GM18909 (cell line): ENCODE data around the gene PYGM.

ENCODE experiments used
- ATAC-seq: cut with Tn5 transposase; IDR thresholded peaks from one replicate; pipeline ENCODE4 v1.9.1; 2021; ENCODE audit warnings: mild to moderate bottlenecking; ENCODE audit not compliant: unreplicated experiment, poor library complexity

PYGM gene

DNA sequence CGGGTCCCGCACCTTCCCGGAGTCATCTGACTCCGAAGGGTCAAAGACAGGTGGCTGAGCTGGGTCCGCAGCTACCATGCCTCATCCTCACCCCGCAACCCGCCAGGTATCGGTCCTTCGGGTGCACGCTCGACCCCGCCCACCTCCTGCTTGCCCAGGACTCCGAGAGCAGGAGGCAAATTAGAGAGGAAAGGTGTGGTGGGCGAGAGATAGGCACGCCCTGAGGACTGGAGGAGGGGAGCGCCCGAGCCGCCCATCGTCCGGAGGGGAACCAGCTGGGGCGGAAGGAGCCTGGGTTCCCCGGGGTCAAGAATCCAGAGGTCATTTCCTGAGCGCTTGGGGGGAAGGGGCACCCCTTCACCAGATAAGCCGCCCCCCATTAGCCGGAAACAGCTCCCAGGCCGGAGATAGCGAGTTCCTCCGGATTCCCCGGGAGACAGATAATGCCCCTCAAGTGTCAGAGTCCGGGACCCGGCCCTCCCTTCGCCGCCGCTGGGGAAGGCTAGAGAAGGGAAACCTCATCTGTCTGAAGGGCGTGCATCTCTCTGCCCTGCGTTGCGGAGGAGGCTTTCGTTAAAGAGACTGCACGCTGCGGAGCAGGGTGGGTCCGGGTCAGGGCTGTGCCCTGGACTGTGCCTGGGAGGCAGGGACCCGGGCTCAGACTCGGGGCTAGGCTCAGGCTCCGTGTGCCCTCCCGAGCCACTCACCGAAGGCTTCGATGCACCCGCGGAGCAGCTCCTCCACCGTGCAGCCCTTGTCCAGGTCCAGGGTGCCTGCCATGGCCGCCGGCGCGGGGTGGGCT is 17.5 kb downstream of the PYGM start:
- ATAC-seq, result no peak

DNA sequence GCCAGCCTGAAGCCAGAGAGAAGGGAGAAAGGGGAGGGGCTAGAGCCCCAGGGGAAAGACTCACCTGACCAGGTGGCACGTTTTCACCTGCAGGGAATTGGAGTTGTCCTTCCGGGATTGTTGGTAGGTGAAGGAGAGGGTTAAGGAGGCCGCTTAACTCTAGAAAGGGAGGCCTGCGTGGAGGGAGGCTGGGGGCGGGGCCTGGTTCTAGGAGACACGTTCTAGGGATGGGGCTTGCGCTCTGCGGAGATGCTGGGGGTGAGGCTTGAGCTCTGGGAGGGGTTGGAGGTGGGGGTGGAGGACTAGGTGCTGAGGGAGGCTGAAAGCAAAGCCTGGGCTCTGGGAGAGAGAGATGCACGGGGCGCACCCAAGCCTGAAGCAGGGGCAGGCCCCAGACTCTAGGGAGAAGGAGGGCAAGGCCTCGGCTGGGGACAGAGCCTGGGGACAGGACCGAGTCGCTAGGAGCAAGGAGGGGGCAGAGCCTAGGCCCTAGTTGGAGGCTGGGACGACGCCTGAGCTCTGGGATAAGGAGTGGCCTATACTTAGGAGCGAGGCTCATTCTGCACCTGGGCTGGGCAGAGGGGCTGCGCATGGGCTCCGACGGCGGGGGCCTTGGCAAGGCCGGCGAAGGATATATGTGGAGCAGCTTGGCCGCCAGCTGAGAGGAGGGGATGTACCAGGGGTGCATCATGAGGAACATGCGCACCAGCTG is 18.2 kb downstream of the PYGM start:
- no peak for ATAC-seq

DNA sequence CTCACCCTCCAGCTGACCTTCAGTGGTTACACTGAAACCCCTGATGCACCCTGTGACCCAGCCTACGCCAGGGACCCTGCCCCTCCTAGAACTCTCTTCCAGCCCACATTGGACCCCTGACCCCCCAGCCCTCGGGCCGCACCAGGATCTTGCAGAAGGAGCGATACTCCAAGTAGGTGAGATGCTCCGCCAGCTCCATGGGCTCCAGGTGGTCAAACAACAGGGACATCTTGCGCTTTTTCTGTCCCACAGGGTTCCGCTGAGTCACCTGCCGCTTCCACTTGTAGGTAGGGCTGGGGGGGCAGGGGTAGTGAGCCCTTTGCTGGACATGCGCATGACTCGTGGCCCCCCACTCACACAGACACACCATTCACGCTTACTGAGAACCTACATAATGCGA is 19.9 kb downstream of the PYGM start:
- ATAC-seq, result no peak

DNA sequence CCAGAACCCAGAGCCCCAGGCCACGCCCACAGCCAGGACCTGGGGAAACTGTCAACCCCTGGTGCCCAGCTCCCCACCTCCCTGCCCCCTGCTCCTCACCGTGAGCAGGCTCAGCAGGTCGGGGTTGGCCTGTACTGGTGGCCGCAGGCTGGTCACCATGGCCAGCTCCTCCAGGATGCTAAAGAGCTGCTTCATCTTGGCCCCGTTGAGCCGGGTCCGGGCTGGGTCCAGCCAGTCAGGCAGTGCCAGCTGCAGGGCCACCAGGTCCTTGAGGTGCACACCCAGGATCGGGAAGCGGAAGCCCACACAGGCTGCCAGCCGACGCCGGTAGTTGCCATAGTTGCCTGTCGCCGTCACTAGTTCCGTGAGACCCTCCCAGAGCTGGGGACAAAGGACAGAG is 23.1 kb downstream of the PYGM start:
- ATAC-seq, result no peak

DNA sequence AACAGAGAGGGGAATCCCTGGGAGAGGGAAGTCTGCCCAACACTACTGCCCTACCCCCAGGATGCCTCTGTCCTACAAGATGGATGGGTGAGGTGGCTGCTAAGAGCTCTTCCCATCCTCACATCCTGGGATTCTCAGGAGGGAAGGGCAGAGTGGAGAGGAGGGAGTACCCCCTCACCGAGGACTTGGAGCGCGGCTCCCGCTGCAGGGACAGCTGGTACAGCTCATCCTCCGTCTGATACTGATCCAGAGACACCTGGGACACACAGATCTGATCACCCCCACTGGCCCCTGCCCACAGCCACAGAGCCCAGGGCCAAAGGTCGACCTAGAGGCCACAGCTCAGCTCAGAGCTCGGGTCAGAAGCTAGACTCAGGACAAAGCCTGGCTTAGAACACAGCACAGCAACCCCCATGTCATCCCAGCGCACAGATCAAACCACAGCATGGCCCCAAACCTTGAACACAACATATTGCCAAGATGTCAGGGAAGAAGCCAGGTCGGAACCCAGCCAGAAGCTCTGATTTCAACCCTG is 24.0 kb downstream of the PYGM start:
- no peak for ATAC-seq

DNA sequence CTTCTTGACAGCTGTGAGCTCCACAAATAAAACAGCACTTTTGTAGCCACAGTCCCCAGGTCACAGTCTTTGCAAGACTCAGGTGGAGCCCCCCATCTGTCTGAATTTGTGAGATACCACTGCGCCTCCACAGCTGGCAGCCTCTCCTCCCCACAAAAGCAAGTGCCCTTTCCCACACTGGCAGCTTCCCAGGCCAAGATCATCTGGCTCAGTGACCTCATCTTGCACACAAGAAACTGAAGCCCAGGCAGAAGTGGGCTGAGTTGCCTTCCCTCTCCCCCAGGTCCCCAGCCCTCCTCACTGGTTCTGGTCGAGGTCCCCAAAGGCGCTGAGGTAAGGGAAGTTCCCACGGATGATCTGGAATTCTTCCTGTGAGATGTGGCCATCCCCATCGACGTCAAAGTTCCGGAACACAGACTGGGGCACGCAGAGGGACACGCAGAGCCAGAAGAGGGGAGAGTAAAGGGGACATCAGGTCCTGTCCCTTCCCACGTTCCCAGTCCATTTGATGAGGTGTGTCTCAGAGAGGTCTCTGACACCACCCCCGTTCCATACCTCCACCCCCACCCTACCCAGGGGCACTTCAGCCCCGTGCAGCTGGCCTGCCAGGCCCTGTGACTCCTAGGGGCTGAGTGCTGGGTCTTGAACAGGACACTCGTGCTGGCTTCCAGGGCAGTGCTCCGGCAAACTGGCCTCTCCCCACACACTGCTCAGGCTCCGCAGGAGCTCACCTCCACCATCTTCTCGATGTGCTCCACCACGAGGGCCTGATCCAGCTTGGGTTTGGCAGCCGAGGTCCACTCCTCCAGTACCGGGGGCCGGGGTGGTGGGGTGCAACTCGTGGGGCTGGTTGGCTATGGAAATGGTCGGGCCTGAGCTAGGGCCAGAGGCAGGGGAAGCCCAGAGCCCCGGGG is 24.7 kb downstream of the PYGM start:
- ATAC-seq, result no peak

DNA sequence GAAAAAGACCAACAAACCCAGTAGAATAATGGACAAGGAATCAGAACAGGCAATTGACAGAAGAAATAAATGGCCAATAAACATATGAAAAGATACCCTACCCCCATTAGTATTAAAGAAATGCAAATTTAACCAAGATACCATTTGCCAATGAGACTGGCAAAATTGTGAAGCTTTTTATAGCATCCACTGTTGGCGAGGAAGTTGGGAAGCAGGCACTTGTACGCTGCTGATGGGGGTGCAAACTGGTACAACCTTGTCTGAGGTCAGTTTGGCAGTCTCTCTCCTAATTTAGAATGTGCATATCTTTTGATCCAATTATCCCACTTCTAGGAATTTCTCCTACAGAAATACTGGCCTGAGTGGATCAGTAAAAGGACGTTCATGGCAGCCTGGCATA is 28.2 kb downstream of the PYGM start:
- ATAC-seq, result no peak

DNA sequence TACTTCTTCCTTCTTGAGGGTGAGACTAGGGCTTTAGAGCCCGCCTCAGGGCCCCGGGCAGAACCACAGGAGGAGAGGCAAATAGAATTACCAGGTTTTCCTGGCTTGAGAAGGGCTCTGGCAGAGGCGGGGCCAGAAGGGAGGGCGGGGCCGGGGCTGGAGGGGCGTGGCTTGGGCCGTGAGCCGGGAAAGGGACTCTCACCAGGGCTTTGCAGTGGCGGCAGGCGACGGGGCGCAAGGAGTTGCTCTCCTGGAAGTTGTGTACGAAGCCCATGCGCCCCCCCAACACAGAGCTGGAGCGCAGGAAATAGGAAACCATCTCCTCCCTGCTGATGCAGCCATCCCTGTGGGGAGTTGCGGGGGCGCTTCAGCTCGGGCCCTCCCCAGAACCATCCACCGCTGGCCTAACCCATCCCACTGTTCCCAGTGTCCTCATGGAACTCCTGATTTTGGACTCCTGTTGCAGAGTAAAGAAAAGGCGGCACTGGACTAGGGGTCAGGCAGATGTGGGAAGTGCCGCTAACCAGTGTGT is 29.9 kb downstream of the PYGM start:
- ATAC-seq, result no peak

DNA sequence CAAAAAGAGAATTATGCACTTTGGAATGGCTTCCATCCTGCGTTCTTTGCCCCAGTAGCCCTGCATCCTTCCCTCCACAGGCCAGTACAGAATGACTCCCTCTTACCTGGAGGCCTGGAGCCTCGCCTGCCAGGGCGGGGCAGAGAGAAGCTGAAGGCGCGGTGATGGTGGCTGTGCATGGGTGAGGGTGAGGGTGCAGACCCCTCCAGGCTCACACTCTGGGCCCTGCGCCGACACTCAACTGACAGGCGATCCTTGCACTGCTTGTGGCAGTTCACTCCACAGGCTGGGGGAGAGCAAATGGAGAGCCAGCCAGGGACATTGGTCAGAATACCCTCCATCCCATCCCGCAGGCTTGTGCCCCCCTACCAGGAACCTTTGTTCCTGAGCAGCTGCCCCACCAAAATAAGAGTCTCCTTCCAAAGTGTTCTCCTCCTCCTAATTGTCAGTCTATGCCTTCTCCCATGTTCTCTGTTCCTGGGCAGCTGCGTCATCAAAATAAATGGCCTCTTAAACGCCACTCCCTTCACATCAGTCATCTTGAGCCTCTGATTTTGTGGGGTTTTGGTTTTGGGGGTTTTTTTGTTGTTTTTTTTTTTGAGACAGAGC is 30.9 kb downstream of the PYGM start:
- no peak for ATAC-seq

DNA sequence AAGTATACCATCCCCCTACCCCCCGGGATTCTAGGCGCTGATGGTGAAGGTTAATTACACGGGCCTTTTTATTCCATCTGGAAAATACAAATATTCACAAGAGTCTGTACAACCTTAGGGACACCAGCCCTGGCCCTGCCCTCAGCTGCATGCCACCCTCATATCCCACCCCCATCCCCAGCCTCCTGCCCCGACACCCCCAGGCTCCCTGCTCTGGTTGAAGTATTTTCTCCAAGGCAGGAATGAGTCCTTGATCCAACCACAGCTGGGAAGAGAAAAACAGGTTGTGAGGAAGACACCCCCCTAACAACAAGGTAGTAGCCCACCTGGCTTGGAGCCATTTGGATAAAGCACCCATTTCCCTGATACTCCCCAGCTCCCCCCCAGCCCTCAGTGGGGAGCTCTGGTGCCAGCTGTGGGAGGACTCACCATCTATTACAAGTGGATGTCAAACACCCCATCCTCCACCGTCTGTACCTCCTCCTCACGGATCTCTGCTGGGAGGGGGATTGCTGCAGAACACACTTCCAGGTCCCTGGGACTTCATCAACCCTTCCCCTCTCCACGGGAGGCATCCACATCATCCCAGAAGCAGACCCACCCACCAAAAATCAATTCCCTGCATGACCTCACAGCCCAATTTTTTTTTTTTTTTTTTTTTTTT is 32.8 kb downstream of the PYGM start:
- no peak for ATAC-seq

DNA sequence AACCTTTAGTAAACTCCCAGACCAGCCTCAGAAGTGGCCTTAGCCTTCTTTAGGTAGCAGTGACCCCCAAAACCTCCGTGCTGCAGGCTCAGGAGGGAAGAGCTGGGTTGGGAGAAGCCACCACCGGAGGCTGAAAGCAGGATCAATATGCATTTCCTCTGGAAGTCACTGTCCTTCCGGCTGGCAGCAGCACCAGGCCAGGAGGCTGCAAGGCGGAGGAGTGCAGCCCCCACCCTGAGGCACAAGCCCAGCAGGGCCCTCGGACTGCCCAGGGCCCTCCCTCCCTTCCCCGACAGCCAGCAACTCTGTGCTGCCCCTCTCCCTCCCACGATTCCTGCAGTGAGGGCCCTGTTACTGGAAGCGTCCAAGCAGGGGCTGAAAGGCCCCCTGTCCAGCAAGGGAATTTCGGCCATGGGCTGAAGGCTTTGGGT is 33.5 kb downstream of the PYGM start:
- ATAC-seq, result no peak

DNA sequence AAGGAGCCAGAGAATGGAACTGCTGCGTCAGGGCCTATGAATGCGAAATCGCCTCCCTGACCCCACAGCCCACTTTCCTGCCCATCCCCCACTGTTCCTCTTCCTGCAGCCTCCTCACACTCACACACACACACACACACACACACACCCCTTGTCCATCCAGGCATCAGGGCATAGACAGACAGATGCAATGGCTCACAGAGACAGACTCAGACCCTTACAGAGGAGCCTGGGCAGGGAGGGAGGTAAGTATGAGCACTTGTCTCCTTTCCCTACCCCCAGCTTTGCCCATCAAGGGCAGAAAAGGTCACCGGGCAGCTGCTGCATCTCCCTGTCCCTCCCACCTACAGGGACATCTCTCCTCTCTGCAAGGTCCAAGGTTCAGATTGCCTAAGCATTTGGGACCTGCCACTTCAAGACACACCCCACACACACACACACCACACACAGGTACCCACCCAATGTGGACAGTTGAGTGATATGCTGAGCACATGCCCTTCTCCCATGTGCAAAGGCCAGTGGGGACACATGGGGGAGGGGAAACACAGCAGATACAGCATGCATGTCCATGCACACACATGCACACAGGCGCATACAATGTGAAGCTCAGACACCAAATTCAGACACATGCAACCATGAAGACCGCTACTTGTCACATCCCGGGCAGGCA is 34.8 kb downstream of the PYGM start:
- no peak for ATAC-seq

DNA sequence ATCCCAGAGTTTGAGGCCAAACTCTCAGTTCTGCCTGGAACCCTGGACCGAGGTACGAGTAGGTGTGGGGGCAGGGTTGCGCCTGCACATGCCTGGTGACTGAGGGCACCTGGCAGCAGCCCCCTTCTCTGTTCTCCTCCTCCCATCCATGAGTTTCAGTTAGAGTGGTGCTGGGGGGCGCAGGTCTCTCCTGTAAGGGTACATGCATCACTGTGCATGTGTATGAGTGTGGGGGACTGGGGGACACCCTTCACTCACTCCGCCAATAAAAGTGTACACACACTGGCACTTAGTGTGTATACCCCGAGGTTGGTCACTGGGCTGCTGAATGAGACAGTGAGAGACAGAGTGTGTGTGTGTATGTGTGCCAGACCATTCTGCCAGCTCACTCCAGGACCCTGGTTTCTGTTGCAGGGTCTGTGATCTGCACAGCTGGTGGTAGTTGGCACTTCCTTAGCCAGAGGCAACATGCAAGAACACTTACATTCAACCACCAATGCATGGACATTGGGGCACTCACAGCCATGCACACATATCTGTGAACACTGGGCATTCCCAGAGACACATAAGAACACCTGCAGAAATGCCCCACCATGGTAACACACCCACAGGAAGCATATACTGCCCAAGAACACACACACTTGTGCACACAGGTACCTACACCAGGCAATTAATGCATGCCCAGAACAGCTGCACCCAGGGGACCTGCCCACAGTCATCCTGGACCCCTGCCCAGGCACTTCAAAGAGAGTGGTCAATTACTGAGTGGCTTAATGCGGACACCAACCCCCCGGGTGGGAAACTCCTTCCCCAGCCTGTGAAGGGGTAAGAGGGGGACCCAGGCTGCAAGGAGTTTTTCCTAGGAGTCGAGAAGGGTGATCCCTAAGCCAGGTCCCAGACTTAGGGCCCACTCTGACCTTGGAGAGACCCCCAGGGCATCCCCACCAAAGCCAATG is 35.6 kb downstream of the PYGM start:
- no peak for ATAC-seq

DNA sequence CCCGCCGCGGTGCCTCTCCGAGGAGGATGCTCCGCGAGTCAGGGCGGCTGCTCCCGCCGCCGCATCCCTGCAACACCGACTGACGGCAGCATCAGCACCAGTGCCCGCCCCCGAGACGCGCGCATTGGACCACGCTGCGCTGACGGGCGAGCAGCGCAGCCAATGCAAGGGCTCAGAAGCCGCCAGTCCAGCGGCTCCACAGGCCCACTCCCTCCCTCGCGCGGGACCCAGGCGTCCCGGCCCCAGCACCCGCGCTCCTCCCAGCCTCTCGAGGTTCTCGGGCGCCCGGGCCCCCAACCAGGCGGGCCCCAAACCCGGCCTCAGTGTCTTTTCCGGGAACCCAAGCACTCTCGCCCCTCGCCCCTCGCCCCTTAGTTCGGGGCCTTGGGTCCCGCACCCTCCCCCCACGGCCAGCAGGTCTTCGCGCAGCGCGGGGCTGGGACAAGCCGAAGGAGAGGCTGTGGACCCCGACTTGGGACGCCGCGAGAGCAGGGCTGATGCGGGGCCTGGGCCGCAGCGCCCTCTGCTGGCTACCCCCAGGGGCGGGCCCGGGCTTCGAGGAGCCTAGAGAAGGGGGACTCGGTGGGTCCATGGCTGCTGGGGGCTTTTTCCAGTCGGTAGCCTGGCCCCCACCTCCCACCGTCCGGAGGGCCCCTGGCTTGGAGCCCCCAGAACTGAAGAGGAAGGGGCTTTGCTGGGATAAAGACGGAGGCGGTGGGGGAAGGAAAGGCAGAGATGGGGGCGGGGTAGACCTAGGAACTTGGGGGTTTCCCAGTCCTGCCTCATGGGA is 36.5 kb downstream of the PYGM start, which contains the start of gene NRXN2:
TSS of gene NRXN2 (minus strand) at position 81 of the 790 bp plus-strand sequence. CDS start 9,498 bp downstream, outside the sequence.
- peak; percentile 73 for ATAC-seq

DNA sequence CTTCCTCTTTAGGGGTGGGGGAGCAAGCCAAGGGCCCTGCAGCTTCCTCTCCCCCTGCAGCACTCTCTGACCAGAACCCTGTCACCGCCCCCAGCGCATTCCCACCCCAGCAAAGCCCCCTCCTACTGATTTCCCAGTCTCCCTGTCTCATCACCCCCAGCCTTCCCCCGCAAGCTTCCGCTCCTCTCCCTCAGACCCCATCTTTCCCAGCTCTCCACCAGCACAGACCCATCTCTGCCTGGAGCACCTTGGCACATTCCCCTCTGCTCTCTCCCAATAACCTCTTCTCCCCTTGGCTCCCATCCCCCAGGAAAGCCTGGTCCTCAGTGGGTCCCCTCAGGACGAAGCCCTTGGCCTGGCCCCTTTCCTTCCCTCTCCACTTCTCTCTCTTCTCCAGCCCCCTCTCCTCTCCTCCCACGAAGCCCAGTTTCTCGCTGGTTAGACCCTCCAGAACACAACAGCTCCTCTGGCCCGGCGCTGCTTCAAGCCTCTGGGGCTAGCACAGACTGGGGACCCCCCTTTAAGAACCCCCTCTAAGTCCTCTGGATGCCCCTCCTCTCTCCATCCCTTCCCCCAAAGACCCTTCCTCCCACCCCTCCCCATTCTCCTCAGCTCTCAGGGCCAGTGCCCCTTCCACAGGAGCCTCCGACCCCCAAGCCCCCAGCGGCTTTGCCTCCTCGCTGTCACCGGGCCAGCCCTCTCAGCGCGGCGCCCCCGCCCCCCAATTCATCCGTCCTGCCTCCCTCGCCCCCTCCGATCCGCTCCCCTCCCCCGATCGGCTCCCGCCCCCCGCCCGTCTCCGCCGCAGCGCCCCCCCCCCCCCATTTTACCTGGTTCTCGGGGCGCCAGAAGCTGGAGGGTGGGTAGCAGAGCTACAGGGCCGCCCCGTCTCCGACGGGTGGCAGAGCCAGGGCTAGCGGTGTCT is 37.4 kb downstream of the PYGM start:
- ATAC-seq, result no peak

DNA sequence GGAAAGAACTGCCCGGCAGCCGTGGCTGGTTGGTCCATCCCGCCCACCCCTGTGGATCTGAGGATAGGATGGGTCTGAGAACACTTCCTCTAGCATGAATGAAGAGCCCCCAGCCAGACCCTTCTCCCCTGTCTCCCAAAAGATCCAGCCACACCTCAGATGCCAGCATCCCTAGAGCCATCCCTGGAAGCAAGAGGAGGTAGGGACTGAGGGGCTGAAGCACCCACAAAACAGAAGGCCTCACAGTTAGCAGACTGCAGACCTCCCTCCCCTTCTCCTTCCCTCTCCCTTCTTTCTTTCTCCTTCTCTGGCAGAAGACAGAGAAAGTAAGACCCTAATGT is 38.4 kb downstream of the PYGM start:
- no peak for ATAC-seq
